Measurements from ENCODE around the gene PLEKHS1. TPM values are rescaled to one million over a fixed set of nuclear protein-coding genes. Genes with fewer than 3 reads are reported as not detected.
"Not testable (repeated sequence)": the region's sequence is repeated elsewhere in the genome, so short reads cannot be mapped to it uniquely, and the experiment has no call there.

Gene PLEKHS1
- total RNA-seq, 1 experiment from 2014 or later: 13.8 TPM

DNA sequence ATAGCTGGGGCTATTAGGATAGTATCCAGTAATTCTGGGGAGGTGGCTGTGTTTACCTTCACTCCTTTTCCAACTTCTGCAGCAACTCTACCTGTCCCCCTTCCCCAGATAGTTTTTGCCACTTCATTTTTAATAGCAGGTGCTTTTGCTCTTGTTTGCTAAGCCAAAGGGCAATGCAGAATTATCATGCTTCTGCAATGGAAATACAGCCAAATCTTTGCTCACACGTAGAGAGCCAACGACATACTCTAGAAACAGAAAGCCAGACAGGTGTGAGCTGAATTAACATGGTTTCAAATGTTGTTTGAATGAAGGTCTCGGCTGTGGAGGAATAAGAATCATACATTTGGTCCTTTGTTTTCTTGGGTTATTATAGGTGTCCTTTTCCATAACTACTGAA, 14.4 kb downstream of the PLEKHS1 start:
- DNase-seq: no peak
- CTCF ChIA-PET: interaction anchor here (0.7 kb wide), 1 partner anchor 22 kb away, joined by 3 read pairs; no protein-coding TSS in a partner anchor
- intact Hi-C loops (cut with micrococcal nuclease; ENCODE audit: unreplicated experiment): no loop called here
- BruUV-seq (replicated peaks): no TSS peak
- Mint-ChIP-seq H3K4me3 (ENCODE audit: low read depth, unreplicated experiment) (no peak overlapping the region), H3K9me3 (ENCODE audit: low read depth, unreplicated experiment) (no peaks in the 10 kb centered on the region), H3K27me3 (ENCODE audit: unreplicated experiment) (no peaks in the 10 kb centered on the region), H3K27ac (ENCODE audit: unreplicated experiment) (no peak overlapping the region), H3K4me1 (ENCODE audit: low read depth, unreplicated experiment) (peaks cover 17% of the 10 kb centered on the region), H3K36me3 (ENCODE audit: insufficient read depth, unreplicated experiment) (no peaks in the 10 kb centered on the region)
- no peak for TF ChIP-seq CTCF (IDR thresholded peaks at IDR 0.05; ENCODE audit: unreplicated experiment)

- intact Hi-C loops (cut with micrococcal nuclease; ENCODE audit: unreplicated experiment): no loop called here
- CTCF ChIA-PET: no interaction called here
- no peak for TF ChIP-seq CTCF (IDR thresholded peaks at IDR 0.05; ENCODE audit: unreplicated experiment)
- Mint-ChIP-seq H3K4me3 (ENCODE audit: low read depth, unreplicated experiment) (no peak overlapping the region), H3K9me3 (ENCODE audit: low read depth, unreplicated experiment) (no peaks in the 10 kb centered on the region), H3K27ac (ENCODE audit: unreplicated experiment) (no peak overlapping the region), H3K4me1 (ENCODE audit: low read depth, unreplicated experiment) (peaks cover 17% of the 10 kb centered on the region), H3K36me3 (ENCODE audit: insufficient read depth, unreplicated experiment) (no peaks in the 10 kb centered on the region), H3K27me3 (ENCODE audit: unreplicated experiment) (no peaks in the 10 kb centered on the region)
- DNase-seq: no peak
- BruUV-seq (replicated peaks): no TSS peak
These were observed 15.7 kb downstream of the PLEKHS1 start for GRCh38 chr10:113767222-113767621.

GRCh38 chr10:113770346-113770745, 18.9 kb downstream of the PLEKHS1 start:
- H3K9me3 Mint-ChIP-seq (ENCODE audit: low read depth, unreplicated experiment): no peaks in the 10 kb centered on the region
- H3K27me3 Mint-ChIP-seq (ENCODE audit: unreplicated experiment): no peaks in the 10 kb centered on the region
- no peak for TF ChIP-seq CTCF (IDR thresholded peaks at IDR 0.05; ENCODE audit: unreplicated experiment)
- no peaks in the 10 kb centered on the region for H3K36me3 Mint-ChIP-seq (ENCODE audit: insufficient read depth, unreplicated experiment)
- H3K27ac Mint-ChIP-seq (ENCODE audit: unreplicated experiment): no peak overlapping the region
- intact Hi-C loops (cut with micrococcal nuclease; ENCODE audit: unreplicated experiment): no loop called here
- peaks cover 4% of the 10 kb centered on the region for H3K4me1 Mint-ChIP-seq (ENCODE audit: low read depth, unreplicated experiment)
- no peak overlapping the region for H3K4me3 Mint-ChIP-seq (ENCODE audit: low read depth, unreplicated experiment)
- BruUV-seq (replicated peaks): no TSS peak
- DNase-seq: no peak
- CTCF ChIA-PET: no interaction called here

GRCh38 chr10:113771131-113771530, 19.6 kb downstream of the PLEKHS1 start:
- H3K36me3 Mint-ChIP-seq (ENCODE audit: insufficient read depth, unreplicated experiment); intact Hi-C loops (cut with micrococcal nuclease; ENCODE audit: unreplicated experiment); H3K4me1 Mint-ChIP-seq (ENCODE audit: low read depth, unreplicated experiment); CTCF ChIA-PET; BruUV-seq (replicated peaks); DNase-seq; H3K27me3 Mint-ChIP-seq (ENCODE audit: unreplicated experiment); H3K27ac Mint-ChIP-seq (ENCODE audit: unreplicated experiment); H3K9me3 Mint-ChIP-seq (ENCODE audit: low read depth, unreplicated experiment); H3K4me3 Mint-ChIP-seq (ENCODE audit: low read depth, unreplicated experiment): not testable (repeated sequence)

DNA sequence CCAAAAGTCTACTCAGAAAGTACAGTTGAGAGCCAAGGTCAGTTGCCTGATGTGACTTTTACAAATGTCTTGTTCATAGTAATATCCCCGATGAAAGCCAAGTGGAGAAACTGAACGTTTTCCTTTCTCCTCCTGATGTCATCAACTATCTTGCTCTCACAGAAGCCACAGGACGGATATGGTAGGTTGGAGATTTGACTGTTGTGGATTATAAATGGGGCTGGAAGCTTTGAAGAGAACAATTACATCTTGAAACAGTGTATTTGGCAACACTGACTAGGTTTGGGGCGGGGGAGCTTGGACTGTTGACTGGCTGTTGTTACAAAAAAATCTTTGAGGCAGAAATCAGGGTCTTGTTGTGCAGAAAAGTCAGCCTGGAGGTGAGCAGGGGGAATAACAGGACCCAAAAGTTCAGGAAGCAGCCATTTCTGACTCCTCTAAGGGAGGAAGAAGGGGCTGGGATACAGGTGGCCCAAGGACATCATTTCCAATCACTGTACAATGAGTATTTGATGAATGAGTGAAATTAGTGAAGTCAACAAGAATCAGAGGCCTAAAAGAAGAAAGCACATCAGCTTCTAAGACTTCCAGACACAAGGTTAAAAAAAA, 24.3 kb downstream of the PLEKHS1 start:
- Mint-ChIP-seq H3K4me1 (ENCODE audit: low read depth, unreplicated experiment) (no peaks in the 10 kb centered on the region), H3K9me3 (ENCODE audit: low read depth, unreplicated experiment) (no peaks in the 10 kb centered on the region), H3K4me3 (ENCODE audit: low read depth, unreplicated experiment) (no peak overlapping the region), H3K27ac (ENCODE audit: unreplicated experiment) (no peak overlapping the region), H3K27me3 (ENCODE audit: unreplicated experiment) (no peaks in the 10 kb centered on the region), H3K36me3 (ENCODE audit: insufficient read depth, unreplicated experiment) (no peaks in the 10 kb centered on the region)
- no peak for DNase-seq
- TF ChIP-seq CTCF (IDR thresholded peaks at IDR 0.05; ENCODE audit: unreplicated experiment): no peak
- BruUV-seq (replicated peaks): no TSS peak
- CTCF ChIA-PET: no interaction called here
- intact Hi-C loops (cut with micrococcal nuclease; ENCODE audit: unreplicated experiment): no loop called here
